K562 (cell line): ENCODE results near the gene DAB2IP. TPM values are rescaled to one million over a fixed set of nuclear protein-coding genes. Genes with fewer than 3 reads are reported as not detected.

Experiments
- ATAC-seq: fragments of 200-7000 bp; cut with Tn5 transposase; 3 replicates; pipeline ENCODE4 v1.9.1; 2020; ENCODE audit warnings: moderate library complexity
- BruUV-seq: library from RNA; stranded (reverse); fragments of 400-500 nt; replicated peaks from 2 replicates; lab custom pipeline; 2021; lab: Mats Ljungman, UMichigan
- CTCF ChIA-PET: fragments of 300-600 bp; formaldehyde crosslinking; extraction: SDS; loops from one replicate; lab custom pipeline; 2021; ENCODE audit warnings: low intra/inter-chr PET ratio; lab: Yijun Ruan, JAX
- POLR2A ChIA-PET: fragments of 300-600, 350-650 bp; sonication (Branson Sonifier 250); formaldehyde crosslinking; extraction: SDS; loops from one replicate; lab custom pipeline; 2021; ENCODE audit warnings: antibody characterized with exemption, inconsistent platforms; lab: Yijun Ruan, JAX
- DNase-seq, 4 experiments: peaks; one replicate each; pipeline versions ENCODE4 v3.0.0 to v3.0.0-alpha.2; 2011 to 2018; ENCODE audit warnings: low spot score in 3 of 4, mixed read lengths in 3 of 4; ENCODE audit errors: extremely low read depth in 1 of 4
- FAIRE-seq: peaks from 2 replicates; lab custom pipeline; 2011; peaks lifted over from hg19 to GRCh38; lab: Jason Lieb, UNC
- H2AFZ ChIP-seq: 2 replicates; pipeline ENCODE4 v1.6.0; 2011; ENCODE audit warnings: low read depth, low read length, control low read depth, inconsistent platforms
- H3K27ac ChIP-seq: fragments of 200-600 bp; 3 replicates; pipeline ENCODE4 v1.8.0; 2011; ENCODE audit warnings: low read depth, mild to moderate bottlenecking, control low read depth, inconsistent platforms, low read length, moderate library complexity, mixed read lengths; ENCODE audit errors: extremely low read depth
- H3K27me3 ChIP-seq, 2 experiments: fragments of 300-600 bp in 1 of 2; 2 replicates in 1 of 2; 3 replicates in 1 of 2; pipeline versions ENCODE4 v1.6.0 to v1.8.0; 2011; ENCODE audit warnings: inconsistent platforms in 2 of 2, low read length in 2 of 2, mild to moderate bottlenecking in 1 of 2, mixed read lengths in 1 of 2, moderate library complexity in 1 of 2; ENCODE audit not compliant: control insufficient read depth in 2 of 2, insufficient read depth in 2 of 2
- H3K36me3 ChIP-seq: fragments of 300-600 bp; 3 replicates; pipeline ENCODE4 v1.8.0; 2011; ENCODE audit warnings: mild to moderate bottlenecking, low read length, inconsistent platforms; ENCODE audit not compliant: control insufficient read depth, insufficient read depth
- H3K4me1 ChIP-seq, 2 experiments: fragments of 200-600 bp in 1 of 2; replicated peaks in 1 of 2; 2 replicates in 1 of 2; 3 replicates in 1 of 2; pipeline versions ENCODE4 v1.5.1 to v1.8.0; 2011; ENCODE audit warnings: inconsistent platforms in 2 of 2, low read length in 2 of 2, mild to moderate bottlenecking in 1 of 2, mixed read lengths in 1 of 2, moderate library complexity in 1 of 2; ENCODE audit not compliant: control insufficient read depth in 2 of 2, insufficient read depth in 2 of 2
- H3K4me2 ChIP-seq: 2 replicates; pipeline ENCODE4 v1.6.1; 2011; ENCODE audit warnings: low read length, control low read depth, inconsistent platforms, mixed read lengths; ENCODE audit not compliant: insufficient read depth
- H3K4me3 ChIP-seq: fragments of 200-600 bp; sonication (generic), shearing (Covaris generic); 2 replicates; pipeline ENCODE4 v1.5.1; 2016; ENCODE audit warnings: control low read depth, inconsistent platforms
- H3K79me2 ChIP-seq: fragments of 200-600 bp; 3 replicates; pipeline ENCODE4 v1.8.0; 2011; ENCODE audit warnings: low read length, inconsistent platforms; ENCODE audit not compliant: control insufficient read depth, insufficient read depth
- H3K9ac ChIP-seq, 2 experiments: 2 replicates each; pipeline versions ENCODE4 v1.6.0 to v1.6.1; 2011; ENCODE audit warnings: low read depth in 2 of 2, low read length in 2 of 2, control low read depth in 1 of 2, inconsistent platforms in 1 of 2, mild to moderate bottlenecking in 1 of 2, mixed read lengths in 1 of 2; ENCODE audit not compliant: insufficient read depth in 1 of 2
- H3K9me1 ChIP-seq: one replicate; pipeline ENCODE4 v1.6.0; 2011; ENCODE audit warnings: inconsistent platforms, mild to moderate bottlenecking, low read length, moderate library complexity; ENCODE audit not compliant: control insufficient read depth, insufficient read depth
- H3K9me3 ChIP-seq: replicated peaks from 2 replicates; pipeline ENCODE4 v1.5.1; 2011; ENCODE audit warnings: low read depth, low read length, inconsistent platforms; ENCODE audit not compliant: control insufficient read depth, insufficient read depth
- H4K20me1 ChIP-seq: replicated peaks from 2 replicates; pipeline ENCODE4 v1.6.1; 2011; ENCODE audit warnings: low read length, inconsistent platforms, mixed read lengths; ENCODE audit not compliant: control insufficient read depth, insufficient read depth
- ARNT ChIP-seq, 2 experiments: fragments of 450-650 bp; IDR thresholded peaks; 2 replicates each; pipeline ENCODE4 v1.6.1; 2016; ENCODE audit warnings: mild to moderate bottlenecking in 1 of 2
- BMI1 ChIP-seq: fragments of 150-350 bp; IDR thresholded peaks from 2 replicates; pipeline ENCODE4 v1.6.1; 2014; ENCODE audit warnings: low read length
- BRD4 ChIP-seq: fragments of 200-600 bp; sonication (generic); IDR thresholded peaks from 2 replicates; pipeline ENCODE4 v1.6.1; 2017; ENCODE audit warnings: inconsistent platforms
- FOS ChIP-seq: IDR thresholded peaks from 3 replicates; pipeline ENCODE4 v1.6.1; 2011; ENCODE audit not compliant: insufficient read length; ENCODE audit errors: extremely low read depth
- MXI1 ChIP-seq: IDR thresholded peaks from 2 replicates; pipeline ENCODE4 v1.6.1; 2011; ENCODE audit warnings: low read depth, mild to moderate bottlenecking, improper control_type of control experiment, low read length
- NFIX ChIP-seq: fragments of 250-450 bp; sonication (Bioruptor Pico); IDR thresholded peaks from 2 replicates; pipeline ENCODE4 v1.4.0; 2020; ENCODE audit warnings: low read depth, mild to moderate bottlenecking, moderate library complexity
- PHTF2 ChIP-seq: fragments of 250-450 bp; sonication (Bioruptor Pico); IDR thresholded peaks from 2 replicates; pipeline ENCODE4 v1.5.0; 2021; ENCODE audit warnings: mild to moderate bottlenecking
- WHSC1 ChIP-seq: IDR thresholded peaks from one replicate; pipeline ENCODE4 v1.6.1; 2012; ENCODE audit warnings: low read length, control low read depth, inconsistent platforms
- ZNF253 ChIP-seq: fragments of 250-450 bp; sonication (Bioruptor Pico); conservative IDR thresholded peaks from 2 replicates; pipeline ENCODE4 v1.6.1; 2021; ENCODE audit warnings: mild to moderate bottlenecking
- ZZZ3 ChIP-seq: fragments of 450-650 bp; IDR thresholded peaks from 2 replicates; pipeline ENCODE4 v1.6.1; 2016; ENCODE audit warnings: antibody characterized with exemption, mild to moderate bottlenecking, moderate library complexity
- WGBS: fragments of 100-300 bp; shearing (Covaris generic); methylation state at CpG from one replicate; pipeline ENCODE4 v1.1.6; 2016; ENCODE audit warnings: low coverage, mixed read lengths; ENCODE audit not compliant: insufficient coverage; ENCODE audit errors: missing lambda C conversion rate; 5-methylcytosine and 5-hydroxymethylcytosine counted together
- in situ Hi-C: fragments of 300-500 bp; cut with MboI; formaldehyde crosslinking; loops from 4 replicates; pipeline ENCODE4 v1.15.0; 2018; ENCODE audit warnings: inconsistent platforms, mixed read lengths
- intact Hi-C: fragments of 100-400 bp; cut with micrococcal nuclease; formaldehyde crosslinking; loops from 2 replicates; pipeline ENCODE4 v1.14.2; 2022
- polyA plus RNA-seq, 8 experiments: library from polyadenylated mRNA; depleted of rRNA in 4 of 8; stranded (reverse) in 5 of 8; unstranded in 3 of 8; fragments of >200 nt; fragmentation: Nextera tagmentation in 2 of 8; fragmentation: Illumina TruSeq in 1 of 8; extraction: Ambion mirVana in 2 of 8; extraction: Trizol in 1 of 8; gene quantifications; 2 replicates each; pipeline versions ENCODE4 v1.2.1 to v1.2.3, GENCODE V29; 2011 to 2014; ENCODE audit warnings: inconsistent platforms in 1 of 8, missing spikeins in 1 of 8
- total RNA-seq, 7 experiments: library from RNA; depleted of rRNA in 6 of 7; stranded (reverse); fragments of >200 nt in 6 of 7; fragmentation: Illumina TruSeq in 2 of 7; extraction: Trizol in 2 of 7; gene quantifications; 2 replicates each; pipeline versions ENCODE4 v1.2.1 to v1.2.3, GENCODE V29; 2011 to 2021; ENCODE audit warnings: low replicate concordance in 1 of 7

DAB2IP gene
- total and polyA plus RNA-seq, 9 of the 15 experiments (the other 6 are each of a cell fraction or from before 2014, with no cell fraction given) = 0.04 to 0.31 (median 0.08) TPM; not detected in 5

DNA sequence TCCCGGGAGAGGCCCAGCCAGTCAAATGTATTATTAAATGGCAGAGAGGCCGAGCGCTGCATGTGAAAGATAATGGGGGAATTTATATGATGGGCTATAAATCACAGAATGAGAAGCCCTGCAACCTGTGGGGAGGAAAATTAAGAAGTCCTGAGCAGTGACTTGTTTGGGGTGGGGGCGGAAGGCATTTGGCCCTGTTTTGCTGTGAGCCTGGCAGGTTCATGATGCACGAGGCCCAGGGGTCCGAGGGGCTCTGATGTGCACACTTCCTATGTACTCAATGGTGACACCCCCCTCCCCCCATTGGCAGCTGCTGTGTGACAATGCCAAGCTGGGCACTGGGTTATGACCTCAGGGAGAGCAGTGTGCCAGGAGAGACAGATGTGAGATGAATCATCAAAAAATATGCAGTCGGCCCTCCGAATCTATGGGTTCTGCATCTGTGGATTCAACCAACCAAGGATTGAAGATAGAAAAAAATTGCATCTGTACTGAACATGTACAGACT lies 13.7 kb upstream of the DAB2IP start:
- Histone ChIP-seq H3K4me3 (no peak overlapping the region), H3K4me2 (no peak overlapping the region), H3K9ac (no peak overlapping the region), H3K36me3 (no peaks in the 10 kb centered on the region), H4K20me1 (no peaks in the 10 kb centered on the region; the same call in 1 of the 2 replicates), H3K79me2 (no peaks in the 10 kb centered on the region), H3K9me3 (no peaks in the 10 kb centered on the region), H3K4me1 (peaks cover 0 to 6% of the 10 kb centered on the region in 2 experiments; a peak in 1 of 5 replicates), H2AFZ (no peak overlapping the region), H3K27ac (no peak overlapping the region), H3K9me1 (no peaks in the 10 kb centered on the region), H3K27me3 (peaks cover 0 to 38% of the 10 kb centered on the region in 2 experiments; a peak in 3 of 5 replicates)
- 0% methylated on average over 8 of the region's 8 CpGs for WGBS
- intact Hi-C loops (loop anchor here (5.0 kb wide), 2 partner anchors 90 to 225 kb away; no protein-coding TSS in a partner anchor), in situ Hi-C loops (no loop called here)
- TF ChIP-seq MXI1 = no peak
- no peak for TF ChIP-seq BRD4
- no peak for TF ChIP-seq ARNT (IDR thresholded peaks at IDR 0.05)
- no peak for TF ChIP-seq ZNF253 (CRISPR knock-in tag)
- TF ChIP-seq PHTF2 = no peak
- TF ChIP-seq ZZZ3 = no peak
- TF ChIP-seq FOS = no peak
- TF ChIP-seq BMI1 = no peak
- TF ChIP-seq WHSC1 = no peak
- TF ChIP-seq NFIX (CRISPR knock-in tag) = no peak
- FAIRE-seq = no peak
- no peak for DNase-seq
- ATAC-seq = no peak
- no TSS peak for BruUV-seq
- ChIA-PET CTCF (no interaction called here), POLR2A (interaction anchor here (1.1 kb wide), 1 partner anchor 95 kb away, joined by 3 read pairs; no protein-coding TSS in a partner anchor)
